NB4 (cell line): ENCODE data around the gene NRXN3.

Experiments used
- CTCF ChIP-seq: IDR thresholded peaks from one replicate; pipeline ENCODE4 v1.5.1; 2012; ENCODE audit warnings: low read depth, low read length
- MAX ChIP-seq: IDR thresholded peaks from 2 replicates; pipeline ENCODE4 v1.6.1; 2011; ENCODE audit warnings: low read depth, low read length
- POLR2A ChIP-seq: IDR thresholded peaks from 2 replicates; pipeline ENCODE4 v1.6.1; 2011; ENCODE audit warnings: mild to moderate bottlenecking; ENCODE audit not compliant: insufficient read length; ENCODE audit errors: extremely low read depth

- TF ChIP-seq CTCF = no peak
- TF ChIP-seq MAX = no peak
- TF ChIP-seq POLR2A = no peak
These were observed 635.4 kb downstream of the NRXN3 start for GRCh38 chr14:78805570-78805969.
